Upper lobe of left lung (tissue), 4 donors: ENCODE measurements around the gene KLHL30.

Source experiments
- CTCF ChIP-seq, 6 experiments: fragments of 450-650 bp in 4 of 6; fragments of 200-600 bp in 2 of 6; sonication (generic) in 2 of 6; IDR thresholded peaks; one replicate each; pipeline ENCODE4 v1.5.1; 2016 to 2019; ENCODE audit warnings: antibody characterized with exemption in 6 of 6
- EP300 ChIP-seq, 4 donors: sonication (generic); formaldehyde crosslinking; IDR thresholded peaks; one replicate each; pipeline ENCODE4 v1.5.1; 2017; ENCODE audit warnings: antibody characterized with exemption in 4 of 4, control low read depth in 2 of 4
- POLR2A ChIP-seq, 4 donors: fragments of 450-650 bp; IDR thresholded peaks; one replicate each; pipeline ENCODE4 v1.5.1; 2016 to 2017; ENCODE audit warnings: antibody characterized with exemption in 4 of 4, mild to moderate bottlenecking in 2 of 4
- POLR2AphosphoS5 ChIP-seq, 2 donors: sonication (generic); formaldehyde crosslinking; IDR thresholded peaks; one replicate each; pipeline ENCODE4 v1.5.1; 2017; ENCODE audit warnings: antibody characterized with exemption in 2 of 2

- TF ChIP-seq POLR2A (IDR thresholded peaks at IDR 0.05): no peak
- no peak for TF ChIP-seq CTCF (IDR thresholded peaks at IDR 0.05)
- no peak for TF ChIP-seq POLR2AphosphoS5 (IDR thresholded peaks at IDR 0.05)
- no peak for TF ChIP-seq EP300 (IDR thresholded peaks at IDR 0.05)
Observed at GRCh38 chr2:238167761-238168160, 29.3 kb downstream of the KLHL30 start.
